ENCODE measurements around the gene ZNF516. TPM values are rescaled to one million over a fixed set of nuclear protein-coding genes. Genes with fewer than 3 reads are reported as not detected.

The ZNF516 gene
- total RNA-seq, 6 donors from 2014 or later: 21.9 to 44.3 (median 36.5) TPM

DNA sequence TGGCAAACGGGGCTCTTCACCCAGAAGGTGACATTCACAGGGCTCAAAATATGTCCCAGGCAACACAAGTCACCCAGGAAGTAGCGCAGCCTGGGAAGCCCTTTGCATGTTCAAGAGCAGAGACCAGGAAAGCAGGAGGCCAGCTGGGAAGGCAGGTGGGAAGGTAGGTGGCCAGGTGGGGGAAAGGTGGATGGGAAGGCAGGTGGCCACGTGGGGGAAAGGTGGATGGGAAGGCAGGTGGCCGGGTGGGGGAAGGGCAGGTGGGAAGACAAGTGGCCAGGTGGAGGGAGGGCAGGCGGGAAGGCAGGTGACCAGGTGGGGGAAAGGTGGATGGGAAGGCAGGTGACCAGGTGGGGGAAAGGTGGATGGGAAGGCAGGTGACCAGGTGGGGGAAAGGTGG, 102.7 kb downstream of the ZNF516 start:
- H3K9me3 ChIP-seq: no peaks in the 10 kb centered on the region
- DNase-seq: peak in 1 of 2 donors; percentile 37
- no peaks in the 10 kb centered on the region for H3K27me3 ChIP-seq
- no peak for ATAC-seq (ENCODE audit: low FRiP score in 2 of 2)
- WGBS, 2 donors: 75 to 81% methylated on average over 5 of the region's 5 CpGs
- peaks cover 6 to 37% (median 15%) of the 10 kb centered on the region in 4 donors for H3K4me1 ChIP-seq
- H3K4me3 ChIP-seq: no peak overlapping the region
- no peaks in the 10 kb centered on the region for H3K36me3 ChIP-seq
- TF ChIP-seq POLR2AphosphoS5 (IDR thresholded peaks at IDR 0.05) (no peak), CTCF (IDR thresholded peaks at IDR 0.05) (no peak), POLR2A (IDR thresholded peaks at IDR 0.05) (no peak), EP300 (IDR thresholded peaks at IDR 0.05) (no peak)
- H3K27ac ChIP-seq: no peak overlapping the region

DNA sequence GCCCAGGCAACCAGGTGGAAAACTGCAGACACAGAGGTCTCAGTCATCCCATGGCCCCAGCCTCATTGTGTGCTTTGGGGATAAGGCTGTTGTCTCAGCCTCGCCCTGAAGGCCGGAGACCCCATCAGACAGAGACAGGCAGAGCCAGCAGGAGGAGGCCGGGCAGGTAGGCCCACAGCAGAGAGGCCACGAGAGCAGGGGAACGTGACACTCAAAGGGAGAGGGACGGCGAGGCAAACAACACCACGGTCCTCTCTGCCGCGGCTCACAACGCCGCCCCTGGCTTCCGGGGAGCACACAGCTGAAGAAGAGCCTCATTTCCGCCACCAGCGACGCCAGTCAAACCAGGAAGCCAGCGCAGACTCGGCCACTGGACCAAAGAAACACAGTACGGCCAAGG, 103.3 kb downstream of the ZNF516 start:
- H3K36me3 ChIP-seq: no peaks in the 10 kb centered on the region
- H3K27ac ChIP-seq: no peak overlapping the region
- DNase-seq (peak; percentile 21 to 75), ATAC-seq (ENCODE audit: low FRiP score in 2 of 2) (no peak)
- H3K9me3 ChIP-seq: no peaks in the 10 kb centered on the region
- WGBS, 2 donors: 95 to 96% methylated on average over 14 to 19 of the region's 19 CpGs
- H3K4me1 ChIP-seq: peaks cover 6 to 37% (median 15%) of the 10 kb centered on the region in 4 donors
- TF ChIP-seq CTCF (IDR thresholded peaks at IDR 0.05) (no peak), POLR2AphosphoS5 (IDR thresholded peaks at IDR 0.05) (no peak), POLR2A (IDR thresholded peaks at IDR 0.05) (no peak), EP300 (IDR thresholded peaks at IDR 0.05) (no peak)
- no peaks in the 10 kb centered on the region for H3K27me3 ChIP-seq
- H3K4me3 ChIP-seq: no peak overlapping the region

- no peak overlapping the region for H3K27ac ChIP-seq
- TF ChIP-seq POLR2A (IDR thresholded peaks at IDR 0.05) (no peak), EP300 (IDR thresholded peaks at IDR 0.05) (no peak), POLR2AphosphoS5 (IDR thresholded peaks at IDR 0.05) (no peak), CTCF (IDR thresholded peaks at IDR 0.05) (no peak)
- DNase-seq (peak in 1 of 2 donors; percentile 18), ATAC-seq (ENCODE audit: low FRiP score in 2 of 2) (no peak)
- 90 to 91% methylated on average over 9 of the region's 9 CpGs for WGBS, 2 donors
- no peaks in the 10 kb centered on the region for H3K9me3 ChIP-seq
- no peaks in the 10 kb centered on the region for H3K36me3 ChIP-seq
- no peak overlapping the region for H3K4me3 ChIP-seq
- peaks cover 6 to 41% (median 15%) of the 10 kb centered on the region in 4 donors for H3K4me1 ChIP-seq
- no peaks in the 10 kb centered on the region for H3K27me3 ChIP-seq
Observed at GRCh38 chr18:76391038-76391437, 104.0 kb downstream of the ZNF516 start.

- Histone ChIP-seq H3K4me3 (no peak overlapping the region), H3K27me3 (no peaks in the 10 kb centered on the region), H3K9me3 (no peaks in the 10 kb centered on the region), H3K4me1 (peaks cover 6 to 41% (median 15%) of the 10 kb centered on the region in 4 donors), H3K36me3 (no peaks in the 10 kb centered on the region), H3K27ac (peak overlapping the region in 1 of 4 donors; percentile 6)
- 41 to 69% methylated on average over 7 to 16 of the region's 17 CpGs for WGBS, 2 donors
- peak in 1 of 2 donors; percentile 24 for DNase-seq
- TF ChIP-seq EP300 (IDR thresholded peaks at IDR 0.05): no peak
- no peak for TF ChIP-seq POLR2AphosphoS5 (IDR thresholded peaks at IDR 0.05)
- no peak for TF ChIP-seq CTCF (IDR thresholded peaks at IDR 0.05)
- no peak for TF ChIP-seq POLR2A (IDR thresholded peaks at IDR 0.05)
- ATAC-seq (ENCODE audit: low FRiP score in 2 of 2): peak in 1 of 2 donors; percentile 13
Observed at GRCh38 chr18:76390452-76391035, 104.5 kb downstream of the ZNF516 start.

- H3K27me3 ChIP-seq: no peaks in the 10 kb centered on the region
- DNase-seq: peak in 1 of 2 donors; percentile 20
- peaks cover 6 to 33% (median 12%) of the 10 kb centered on the region in 4 donors for H3K4me1 ChIP-seq
- no peaks in the 10 kb centered on the region for H3K36me3 ChIP-seq
- H3K27ac ChIP-seq: no peak overlapping the region
- 58 to 63% methylated on average over 11 of the region's 11 CpGs for WGBS, 2 donors
- TF ChIP-seq POLR2AphosphoS5 (IDR thresholded peaks at IDR 0.05) (no peak), POLR2A (IDR thresholded peaks at IDR 0.05) (no peak), CTCF (IDR thresholded peaks at IDR 0.05) (no peak), EP300 (IDR thresholded peaks at IDR 0.05) (no peak)
- no peak overlapping the region for H3K4me3 ChIP-seq
- H3K9me3 ChIP-seq: no peaks in the 10 kb centered on the region
- no peak for ATAC-seq (ENCODE audit: low FRiP score in 2 of 2)
Observed at GRCh38 chr18:76389716-76390115, 105.3 kb downstream of the ZNF516 start.
